ENCODE results near the gene DIAPH3.
A peak's percentile ranks its signal among the peaks of the same experiment; 100 is the strongest.

DIAPH3 gene

DNA sequence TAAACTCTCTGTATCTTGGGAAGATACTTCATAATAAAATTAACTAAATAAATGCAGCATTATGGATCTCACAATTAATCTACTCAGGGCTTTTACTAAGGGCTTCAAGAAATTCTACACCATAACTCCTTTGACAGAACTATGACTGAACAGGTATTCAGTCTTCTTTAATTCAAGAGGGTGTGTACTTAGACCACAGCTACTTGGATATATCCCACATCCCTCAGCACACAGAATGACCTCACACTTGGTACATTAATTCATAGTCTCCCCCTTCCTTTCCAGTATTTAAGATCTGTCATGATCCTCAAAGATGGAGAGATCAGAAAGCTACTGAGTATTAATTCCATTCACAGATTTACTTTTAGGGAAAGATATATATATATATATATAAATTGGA is 11.6 kb downstream of the DIAPH3 start:
- peak; percentile 21 for DNase-seq

DNA sequence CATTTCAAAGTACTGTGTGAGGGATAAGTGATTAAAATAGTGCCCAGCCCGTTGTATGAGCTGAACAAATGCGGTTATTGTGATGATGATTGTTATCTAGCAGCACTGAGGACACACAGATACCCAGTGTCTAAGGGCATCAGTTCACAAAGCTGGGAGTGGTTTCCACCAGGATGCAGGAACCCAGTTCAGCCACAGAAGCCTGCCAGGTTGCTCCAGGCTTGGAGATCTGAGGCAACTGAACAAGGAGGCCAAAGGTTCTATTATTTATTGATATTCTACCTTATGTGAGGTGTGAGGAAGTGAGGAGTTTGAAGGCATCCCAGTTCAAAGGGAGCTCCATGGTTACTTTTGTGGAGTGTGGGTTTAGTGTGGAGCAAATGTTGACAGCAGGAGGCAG is 13.2 kb downstream of the DIAPH3 start:
- DNase-seq: no peak

DNA sequence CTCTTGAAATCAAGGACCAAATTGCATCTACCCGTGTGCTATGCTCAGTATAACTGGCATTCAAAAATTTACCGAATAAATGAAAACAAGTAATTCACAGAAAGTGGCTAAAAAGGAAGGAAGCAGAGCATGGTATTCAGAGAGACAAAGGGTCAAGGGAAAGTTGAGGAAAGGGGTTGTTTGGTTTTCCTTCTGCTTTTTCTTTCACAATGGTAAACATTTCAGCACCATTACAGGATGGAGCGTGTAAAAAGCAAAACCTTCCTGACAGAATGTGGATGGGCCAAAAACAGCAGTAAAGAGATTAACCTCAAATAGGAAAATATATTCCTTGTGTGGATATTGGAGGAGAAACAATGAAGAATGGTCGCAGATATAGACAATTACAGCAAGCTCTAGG is 14.8 kb downstream of the DIAPH3 start:
- no peak for DNase-seq

DNA sequence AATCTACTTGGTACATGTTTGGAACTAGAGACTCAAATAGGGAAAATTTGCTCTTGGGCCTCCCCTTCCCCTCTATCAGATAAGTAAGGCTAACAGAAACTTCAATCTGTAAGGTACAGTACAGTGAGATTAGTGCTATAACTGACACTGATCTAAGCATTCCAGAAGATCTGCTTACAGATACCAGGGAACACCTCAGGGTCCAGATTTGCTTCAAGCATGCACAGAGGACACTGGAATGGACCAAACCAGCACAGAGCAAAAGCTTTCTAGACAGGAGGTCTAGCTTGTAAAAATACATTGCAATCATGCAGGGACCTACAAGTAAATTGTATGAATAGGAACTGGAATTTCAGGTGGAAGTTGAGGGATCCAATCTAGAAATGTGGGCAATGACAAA is 16.4 kb downstream of the DIAPH3 start:
- DNase-seq: no peak

DNA sequence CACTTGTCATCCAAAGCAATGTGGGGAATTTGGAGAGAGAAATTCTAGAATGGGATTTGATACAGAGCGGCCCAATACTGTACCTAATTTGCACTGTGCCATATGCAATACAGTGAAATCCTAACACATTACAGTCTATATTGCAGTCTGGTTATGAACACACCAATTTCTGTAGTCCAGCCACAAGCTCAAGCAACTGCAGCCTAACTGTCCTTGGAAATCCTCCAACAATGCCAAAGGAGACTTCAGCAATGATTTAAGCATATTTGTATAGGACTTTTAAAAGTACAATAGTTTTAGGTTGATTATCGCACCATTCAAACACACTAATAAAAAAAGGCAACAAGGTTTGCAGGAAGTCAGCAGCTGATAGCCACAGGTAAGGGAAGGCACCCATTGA is 17.3 kb downstream of the DIAPH3 start:
- DNase-seq: peak; percentile 57

DNA sequence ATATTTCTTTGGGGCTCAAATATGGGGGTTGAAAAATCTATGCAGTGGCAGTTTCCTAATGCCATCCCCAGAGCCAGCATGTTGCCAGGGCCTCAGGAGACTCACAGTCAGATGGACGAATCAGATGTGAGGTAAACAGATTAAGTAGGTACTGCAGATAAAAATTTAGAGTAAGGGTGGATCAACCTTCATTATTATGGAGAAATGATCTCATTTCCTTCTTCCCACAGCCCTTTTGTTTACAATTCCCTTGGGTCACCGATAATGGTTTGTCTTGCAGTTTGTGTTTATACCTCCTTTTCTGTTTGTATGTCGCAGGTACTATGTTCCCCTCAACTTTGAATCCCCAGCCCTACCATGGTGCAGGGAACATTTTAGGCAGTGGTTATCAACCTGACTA is 20.0 kb downstream of the DIAPH3 start:
- DNase-seq: no peak

DNA sequence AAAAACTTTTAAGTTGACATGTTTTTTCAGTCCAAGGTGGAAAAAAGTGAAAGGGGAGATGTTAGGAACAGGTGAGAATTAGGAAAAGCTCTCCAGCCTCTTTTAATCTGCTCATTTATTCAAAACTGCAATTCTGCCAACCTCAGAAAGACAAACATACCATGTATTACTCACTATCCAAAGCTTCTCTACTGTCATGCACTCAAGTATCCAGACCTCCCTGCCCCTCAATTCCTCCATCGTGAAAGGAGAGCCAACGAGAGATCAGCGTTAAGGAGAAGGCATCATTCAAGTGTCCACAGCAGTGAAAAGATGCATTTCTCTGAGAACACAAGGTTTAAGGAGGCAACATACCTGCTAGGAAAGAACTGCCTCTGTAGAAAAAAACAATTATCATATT is 24.5 kb downstream of the DIAPH3 start:
- DNase-seq: peak; percentile 26

DNA sequence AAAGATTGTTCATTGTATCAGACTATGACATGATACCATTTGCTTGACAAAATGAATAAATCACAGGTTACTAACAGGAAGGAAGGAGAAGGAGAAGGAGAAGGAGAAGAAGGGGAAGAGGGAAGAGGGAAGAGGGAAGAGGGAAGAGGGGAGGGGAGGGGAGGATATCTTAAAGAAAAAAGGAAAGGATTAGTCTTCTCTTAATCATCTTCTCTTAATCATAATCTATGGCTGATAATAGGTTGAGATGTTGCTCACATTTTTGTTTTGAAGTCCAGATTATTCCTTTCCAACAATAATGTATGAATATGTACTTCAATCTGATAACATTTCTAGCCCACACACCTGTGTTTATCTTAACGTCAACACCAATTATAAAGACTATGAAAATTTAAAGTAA is 25.1 kb downstream of the DIAPH3 start:
- no peak for DNase-seq

DNA sequence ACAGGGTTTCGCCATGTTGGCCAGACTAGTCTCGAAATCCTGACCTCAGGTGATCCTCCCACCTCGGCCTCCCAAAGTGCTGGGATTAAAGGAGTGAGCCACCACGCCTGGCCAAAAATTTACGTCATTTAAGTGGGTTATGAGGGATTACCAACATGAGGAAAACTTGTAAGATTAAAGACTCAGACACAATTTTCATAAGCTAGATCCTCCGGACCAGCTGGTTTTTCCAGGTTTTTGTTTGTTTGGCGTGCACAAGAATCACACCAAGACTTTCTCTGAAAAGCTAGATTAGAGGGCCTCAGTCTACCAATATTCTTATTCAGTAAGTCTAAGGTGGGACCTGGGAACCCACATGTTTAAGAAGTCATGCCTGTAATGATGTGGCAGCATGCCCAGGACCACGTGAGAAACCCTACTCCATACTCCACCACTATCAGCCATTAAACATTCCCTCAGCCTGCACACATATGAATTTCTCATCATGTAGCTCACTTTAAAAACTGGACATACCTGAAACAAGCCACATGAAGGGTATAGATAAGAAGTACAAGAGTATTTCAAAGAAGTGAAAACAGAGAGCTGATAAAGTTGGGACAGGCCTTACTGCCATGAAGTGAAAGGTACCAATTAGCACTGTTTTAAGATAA is 25.7 kb downstream of the DIAPH3 start:
- peak; percentile 17 for DNase-seq

DNA sequence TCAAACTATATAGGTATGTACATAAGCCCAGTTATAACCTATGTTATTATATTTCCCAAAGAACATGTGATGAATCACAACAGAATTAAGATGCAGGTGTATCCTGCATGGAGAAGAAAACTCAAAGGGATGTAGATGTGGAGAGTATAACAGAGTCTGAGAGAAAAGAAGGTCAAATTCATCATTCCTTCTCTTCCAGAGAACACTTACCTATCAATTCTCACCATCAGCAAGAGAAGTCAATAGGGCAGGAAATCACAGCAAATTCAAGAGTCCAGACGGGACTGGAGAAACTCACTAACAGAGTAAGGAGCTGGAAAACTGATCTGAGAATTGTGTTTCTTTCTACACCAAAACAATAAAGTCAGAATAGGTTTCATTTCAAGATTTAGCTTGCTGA is 28.4 kb downstream of the DIAPH3 start:
- no peak for DNase-seq

DNA sequence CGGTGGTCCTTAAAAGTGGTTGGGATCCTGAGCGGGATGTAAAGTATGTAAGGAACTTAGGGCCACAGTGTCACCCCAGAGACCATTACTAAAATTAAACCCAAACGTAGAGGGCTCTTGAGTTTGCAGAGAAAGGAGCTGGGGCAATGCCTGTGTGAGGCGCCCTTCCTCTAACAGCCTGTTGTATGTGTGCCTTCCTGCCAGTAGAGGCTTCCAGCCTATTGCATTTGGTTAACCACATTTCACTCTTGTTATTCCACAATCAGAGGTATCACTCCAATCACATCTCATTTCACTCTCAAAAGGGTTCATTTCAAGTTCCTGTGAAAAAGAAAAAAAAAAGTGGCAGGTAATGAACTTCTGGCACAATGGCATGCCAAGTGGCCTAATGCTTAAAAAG is 29.4 kb downstream of the DIAPH3 start:
- DNase-seq: peak; percentile 24

DNA sequence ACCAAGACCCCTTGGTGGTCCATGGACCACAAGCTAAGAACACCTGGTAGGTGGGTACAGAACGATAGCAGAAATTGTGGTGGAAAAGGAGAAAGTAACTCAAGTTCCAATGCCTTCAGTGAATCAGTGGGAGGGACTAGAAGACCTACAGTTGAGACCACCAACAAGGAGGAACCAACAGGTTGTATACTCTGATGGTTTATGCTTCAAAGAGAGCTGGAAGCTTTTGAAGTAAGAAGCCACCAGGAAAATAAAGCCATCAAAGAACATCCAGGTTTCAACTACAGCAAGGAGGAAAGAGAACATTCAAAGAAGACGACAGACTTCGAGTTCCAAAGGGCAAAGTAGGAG is 42.4 kb downstream of the DIAPH3 start:
- no peak for DNase-seq

DNA sequence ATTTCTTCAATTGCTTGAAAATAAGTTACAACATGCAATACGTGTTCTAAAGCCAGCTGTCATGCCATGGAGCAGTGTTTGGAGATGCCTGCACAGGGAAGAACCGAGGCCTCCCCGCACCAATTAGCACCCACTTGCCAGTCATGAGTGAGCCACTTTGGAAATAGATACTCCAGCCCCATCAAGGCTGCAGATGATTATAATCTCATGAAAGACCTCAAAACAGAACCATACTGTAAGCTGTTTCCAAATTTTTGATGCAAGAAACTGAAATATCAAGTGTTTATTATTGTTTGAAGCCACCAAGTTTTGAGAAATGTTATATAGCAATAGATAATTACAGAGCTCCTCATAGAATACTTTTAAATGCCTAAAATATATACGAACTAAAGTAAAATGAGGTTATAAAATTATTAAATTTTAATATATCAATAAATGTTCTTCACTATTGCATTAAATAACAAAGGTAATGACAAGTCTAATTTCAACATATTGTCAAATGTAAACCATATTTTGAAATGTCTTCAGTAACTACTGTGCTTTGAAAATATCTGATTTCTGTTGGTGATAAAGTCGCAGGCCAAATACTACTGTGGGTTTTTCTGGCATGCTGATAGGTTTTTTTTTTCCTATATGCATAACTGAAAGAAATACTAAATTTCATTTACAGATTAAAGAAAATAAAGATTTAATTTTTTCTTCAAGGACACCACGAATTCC is 43.0 kb downstream of the DIAPH3 start:
- no peak for DNase-seq

DNA sequence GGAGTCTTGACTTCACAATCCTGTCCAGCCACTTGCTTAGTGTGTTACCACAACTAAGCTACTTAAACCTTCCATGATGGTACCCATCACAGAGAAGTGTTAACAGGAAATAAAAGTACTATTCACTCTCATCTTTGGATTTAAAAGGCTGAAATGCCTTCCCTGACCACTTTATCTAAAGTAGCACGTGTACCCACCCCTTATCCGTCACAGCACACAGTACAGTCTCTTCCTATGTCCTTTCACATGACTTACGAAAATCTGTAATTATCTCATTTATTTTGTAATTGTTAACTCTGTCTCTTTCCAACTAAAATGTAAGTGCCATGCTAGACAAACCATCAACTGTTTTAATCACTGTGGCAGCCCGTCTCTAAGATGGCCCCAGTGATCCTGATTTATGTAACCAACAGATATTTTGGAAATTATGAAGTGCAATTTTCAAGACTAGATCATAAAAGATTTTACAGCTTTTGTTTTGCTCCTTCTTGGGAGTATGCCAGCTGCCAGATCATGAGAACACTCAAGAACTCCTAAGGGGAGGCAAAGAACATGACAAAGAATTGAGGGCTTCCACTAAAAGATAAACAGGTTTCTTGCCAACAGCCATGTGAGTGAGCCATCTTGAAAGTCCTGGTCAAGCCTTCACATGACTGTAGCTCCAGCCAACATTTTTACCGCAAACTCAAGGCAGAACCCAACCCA is 44.9 kb downstream of the DIAPH3 start:
- DNase-seq: no peak

DNA sequence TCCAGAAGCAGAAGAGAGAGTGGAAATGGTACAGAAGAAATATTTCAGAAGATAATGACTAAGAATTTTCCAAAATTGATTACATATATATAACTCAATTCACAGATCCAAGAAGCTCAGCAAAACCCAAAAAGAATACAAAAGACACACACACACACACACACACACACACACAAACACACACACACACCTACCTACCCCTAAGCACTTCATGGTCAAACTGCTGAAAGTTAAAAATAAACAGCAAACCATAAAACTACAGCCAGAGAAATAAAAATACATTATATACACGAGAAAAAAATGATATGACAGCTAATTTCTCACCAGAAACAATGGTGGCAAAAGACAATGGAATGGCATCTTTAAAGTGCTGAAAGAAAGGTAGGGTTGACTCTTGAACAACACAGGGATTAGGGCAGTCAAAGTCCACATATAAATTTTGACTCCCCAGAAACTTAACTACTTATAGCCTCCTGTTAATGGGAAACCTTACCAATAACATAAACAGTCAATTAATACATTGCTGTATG is 49.2 kb downstream of the DIAPH3 start:
- DNase-seq: no peak

DNA sequence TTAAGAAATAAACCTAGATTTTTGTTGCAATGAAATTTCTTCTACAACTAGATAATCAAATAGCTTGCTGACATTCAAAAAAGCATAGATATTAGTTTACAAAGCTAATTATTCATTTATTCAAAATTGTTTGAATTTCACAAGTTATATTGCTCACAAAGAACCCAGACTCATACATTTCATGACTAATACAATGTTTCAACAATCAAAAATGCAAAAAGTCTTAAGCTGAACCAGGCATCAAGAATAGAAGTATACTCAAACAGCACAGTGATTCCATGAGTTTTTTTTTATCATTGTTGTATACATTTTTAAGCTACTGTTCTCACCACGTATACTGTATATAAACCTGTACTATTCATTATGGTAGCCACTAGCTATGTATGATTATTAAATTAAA is 51.0 kb downstream of the DIAPH3 start:
- peak; percentile 69 for DNase-seq

DNA sequence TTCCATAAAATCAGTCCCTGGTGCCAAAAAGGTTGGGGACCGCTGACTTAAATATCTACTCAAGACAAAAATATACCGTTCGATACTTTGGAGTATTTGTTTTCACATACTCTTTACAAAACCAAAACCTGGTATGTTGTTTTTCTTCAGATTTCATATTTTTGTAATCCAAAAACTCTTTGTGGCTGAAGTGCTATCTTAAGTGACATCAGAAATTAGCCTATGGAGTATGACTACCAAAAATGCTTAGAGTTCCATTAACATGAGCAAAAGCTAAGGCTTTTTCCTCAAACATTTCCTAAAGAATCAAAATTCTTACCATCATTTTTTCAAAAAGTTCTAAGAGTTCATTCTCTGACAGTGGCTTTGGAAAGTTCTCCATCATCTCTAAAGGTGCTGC is 52.0 kb downstream of the DIAPH3 start:
- DNase-seq: peak; percentile 61

DNA sequence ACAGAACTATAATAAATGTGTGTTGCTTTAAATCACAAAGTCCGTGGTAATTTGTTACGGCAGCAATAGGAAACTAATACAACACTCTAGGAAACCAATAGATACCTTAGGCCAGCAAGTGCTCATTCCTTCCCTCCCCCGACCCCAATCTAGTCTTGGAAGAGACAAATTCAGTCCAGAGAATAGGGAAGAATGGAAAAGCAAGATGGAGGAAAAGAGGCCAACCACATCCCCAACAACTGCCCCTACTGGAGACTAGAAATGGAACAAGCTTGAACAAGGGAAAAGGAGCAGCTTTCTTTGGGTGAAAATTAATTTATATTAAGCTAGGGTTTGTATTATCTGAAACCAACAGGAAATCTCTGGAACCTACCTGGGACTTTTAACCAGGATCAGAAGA is 54.4 kb downstream of the DIAPH3 start:
- no peak for DNase-seq

DNA sequence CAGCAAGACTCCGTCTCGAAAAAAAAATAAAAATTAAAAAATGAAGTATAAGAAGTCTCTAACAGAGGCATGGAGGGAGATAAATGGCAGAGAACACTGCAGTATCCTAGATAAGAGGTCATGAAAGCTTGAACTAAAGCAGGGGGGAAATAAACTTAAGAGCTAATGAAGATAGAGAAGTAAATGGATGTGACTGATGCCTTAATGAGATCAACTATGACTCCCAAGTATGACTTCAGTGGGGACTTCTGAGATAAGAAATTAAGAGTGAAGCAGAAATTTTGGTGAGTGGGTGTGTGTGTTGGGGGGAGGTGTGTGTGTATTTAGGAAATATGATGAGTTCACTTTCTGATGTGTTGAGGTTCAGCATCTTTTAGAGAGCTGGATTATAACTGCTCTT is 55.1 kb downstream of the DIAPH3 start:
- DNase-seq: no peak

DNA sequence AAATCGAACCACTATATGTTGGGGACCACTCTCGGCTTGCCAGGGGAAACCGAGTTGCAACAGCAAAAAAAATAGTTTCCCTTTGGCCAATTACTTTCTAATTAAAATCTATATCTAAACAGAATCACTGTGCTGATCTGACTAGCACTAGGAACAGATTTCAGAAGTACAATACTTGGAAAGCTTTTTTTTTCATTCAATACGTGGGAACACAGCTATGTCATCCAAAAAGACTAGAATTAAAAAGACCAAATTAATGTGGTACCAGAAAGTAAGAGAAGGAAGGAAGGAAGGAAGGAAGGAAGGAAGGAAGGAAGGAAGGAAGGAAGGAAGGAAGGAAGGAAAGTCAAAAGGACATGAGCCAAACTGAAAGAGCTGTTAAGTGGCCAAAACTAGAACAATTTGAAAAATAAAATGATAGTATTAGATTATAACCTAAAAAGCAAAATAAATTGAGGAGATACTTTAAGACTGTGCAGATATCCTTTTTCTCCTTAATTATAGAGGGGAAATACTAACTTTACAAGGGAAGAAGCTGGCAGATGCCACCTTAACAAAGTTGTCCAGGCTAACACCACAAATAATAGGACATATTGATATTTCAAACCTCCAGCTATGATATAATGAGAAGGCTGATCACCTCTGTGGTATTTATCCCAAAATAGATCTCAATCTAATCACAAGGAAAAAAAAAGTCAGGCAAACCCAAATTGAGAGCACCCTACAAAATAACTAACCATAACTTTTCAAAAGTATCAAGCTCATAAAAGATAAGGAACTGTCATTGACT is 63.9 kb downstream of the DIAPH3 start:
- DNase-seq: no peak

DNA sequence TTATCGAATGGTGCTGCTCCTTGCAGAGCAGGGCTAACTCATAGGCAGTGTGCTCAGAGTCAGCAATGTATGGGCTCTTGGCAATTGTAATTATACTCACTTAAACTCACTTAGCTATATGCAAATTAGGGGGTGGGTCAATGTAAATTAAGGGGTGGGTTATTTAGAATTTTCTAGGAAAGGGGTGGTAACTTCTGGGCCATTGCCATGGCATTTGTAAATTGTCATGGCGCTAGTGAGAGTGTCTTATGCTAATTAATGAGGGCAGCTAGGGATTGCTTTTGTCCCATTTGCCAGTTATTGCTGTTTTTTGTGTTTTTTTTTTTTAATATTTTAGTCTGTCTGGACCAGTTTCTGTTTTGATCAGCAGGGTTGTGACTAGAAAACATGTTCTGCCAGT is 68.4 kb downstream of the DIAPH3 start:
- DNase-seq: no peak

DNA sequence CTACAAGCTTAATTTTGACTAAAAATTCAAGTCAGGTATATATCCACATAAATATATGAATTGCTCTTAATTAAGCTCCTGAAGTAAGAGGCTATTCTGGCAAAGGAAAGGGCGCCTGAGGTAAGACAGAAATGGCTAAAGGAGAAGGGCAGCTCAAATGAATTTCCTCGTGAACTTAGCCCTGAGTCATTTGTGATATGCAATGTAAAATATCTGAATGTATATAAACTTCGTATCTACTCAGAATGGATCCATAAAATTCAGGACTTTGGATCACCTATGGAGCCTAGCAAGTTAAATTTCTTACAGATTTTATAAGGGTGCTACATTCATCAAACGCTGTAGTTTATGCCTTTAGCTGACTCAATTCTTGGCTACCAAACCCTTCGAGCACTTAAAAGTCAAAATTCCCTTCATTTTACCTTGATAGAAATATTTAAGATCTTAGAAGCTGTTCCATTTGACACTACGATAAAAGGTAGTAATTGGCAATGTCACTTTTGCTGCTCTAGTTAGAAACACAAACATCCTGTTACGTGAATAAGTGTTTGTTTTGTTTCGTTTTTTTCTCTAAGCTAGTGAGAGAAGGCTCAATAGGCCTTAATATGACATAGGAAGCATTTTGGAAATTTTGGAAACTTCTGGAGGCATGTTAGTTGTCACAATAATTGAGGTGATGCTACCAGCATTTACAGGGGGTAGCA is 69.2 kb downstream of the DIAPH3 start:
- DNase-seq: no peak
